DOHH2 (cell line): ENCODE measurements around the gene CSTB.

Experiments used
- EZH2phosphoT487 ChIP-seq: fragments of 200-600 bp; sonication (generic); IDR thresholded peaks from 2 replicates; pipeline ENCODE4 v1.6.1; 2017; ENCODE audit warnings: borderline replicate concordance, mild to moderate bottlenecking, antibody characterized with exemption, low read length, moderate library complexity, mixed read lengths
- TF ChIP-seq, protein P1 (sequence below): fragments of 200-600 bp; sonication (generic); IDR thresholded peaks from one replicate; pipeline ENCODE4 v1.5.1; 2014; ENCODE audit warnings: antibody characterized with exemption, mild to moderate bottlenecking, low read depth, low read length; ENCODE audit not compliant: poor library complexity, severe bottlenecking

DNA sequence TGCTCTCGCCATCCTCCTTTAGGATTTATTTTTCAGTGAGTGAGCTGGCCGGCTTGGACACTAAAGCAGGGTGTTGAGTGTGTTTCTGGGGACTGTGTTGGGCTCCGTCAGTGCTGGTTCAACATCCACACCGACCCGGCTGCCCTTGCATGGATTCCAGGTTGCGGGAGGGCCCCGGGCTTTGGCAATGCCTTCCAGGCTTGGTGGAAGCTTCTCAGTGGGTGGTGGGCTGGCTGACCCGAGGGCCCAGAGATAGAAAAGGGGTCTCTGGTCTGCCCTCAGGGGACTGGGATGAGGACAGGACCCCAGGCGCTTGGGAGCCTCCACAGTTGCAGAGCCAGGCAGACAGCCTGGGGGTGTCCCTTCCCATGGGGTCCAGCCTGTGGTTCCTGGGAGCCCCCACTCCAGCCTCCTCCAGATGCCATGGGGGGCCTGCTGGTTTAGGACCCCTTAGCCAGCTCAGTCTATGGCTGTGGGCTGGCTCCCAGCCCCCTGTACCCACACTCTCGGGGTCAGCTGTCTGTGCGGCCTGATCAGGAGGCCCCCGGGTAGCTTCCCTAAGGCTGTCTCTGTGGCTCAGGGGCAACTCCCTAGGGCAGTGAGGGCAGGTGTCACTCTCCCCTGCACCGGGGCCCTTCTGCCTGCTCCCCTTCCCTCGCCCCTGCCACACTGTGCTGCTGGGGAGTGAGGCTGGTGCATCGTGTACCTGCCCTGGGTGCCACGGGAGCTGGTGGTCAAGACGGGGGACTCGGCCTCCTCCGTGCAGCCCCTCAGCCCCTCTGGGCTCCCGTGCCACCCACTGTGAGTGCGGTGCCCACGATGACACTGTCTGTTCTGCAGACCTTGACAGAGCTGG, 40.6 kb downstream of the CSTB start:
- TF ChIP-seq, protein P1, sequence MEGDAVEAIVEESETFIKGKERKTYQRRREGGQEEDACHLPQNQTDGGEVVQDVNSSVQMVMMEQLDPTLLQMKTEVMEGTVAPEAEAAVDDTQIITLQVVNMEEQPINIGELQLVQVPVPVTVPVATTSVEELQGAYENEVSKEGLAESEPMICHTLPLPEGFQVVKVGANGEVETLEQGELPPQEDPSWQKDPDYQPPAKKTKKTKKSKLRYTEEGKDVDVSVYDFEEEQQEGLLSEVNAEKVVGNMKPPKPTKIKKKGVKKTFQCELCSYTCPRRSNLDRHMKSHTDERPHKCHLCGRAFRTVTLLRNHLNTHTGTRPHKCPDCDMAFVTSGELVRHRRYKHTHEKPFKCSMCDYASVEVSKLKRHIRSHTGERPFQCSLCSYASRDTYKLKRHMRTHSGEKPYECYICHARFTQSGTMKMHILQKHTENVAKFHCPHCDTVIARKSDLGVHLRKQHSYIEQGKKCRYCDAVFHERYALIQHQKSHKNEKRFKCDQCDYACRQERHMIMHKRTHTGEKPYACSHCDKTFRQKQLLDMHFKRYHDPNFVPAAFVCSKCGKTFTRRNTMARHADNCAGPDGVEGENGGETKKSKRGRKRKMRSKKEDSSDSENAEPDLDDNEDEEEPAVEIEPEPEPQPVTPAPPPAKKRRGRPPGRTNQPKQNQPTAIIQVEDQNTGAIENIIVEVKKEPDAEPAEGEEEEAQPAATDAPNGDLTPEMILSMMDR: no peak
- TF ChIP-seq EZH2phosphoT487: no peak
